ENCODE results near the gene LPIN1.
"Not testable (repeated sequence)": the region's sequence is repeated elsewhere in the genome, so short reads cannot be mapped to it uniquely, and the experiment has no call there.

LPIN1 gene

DNA sequence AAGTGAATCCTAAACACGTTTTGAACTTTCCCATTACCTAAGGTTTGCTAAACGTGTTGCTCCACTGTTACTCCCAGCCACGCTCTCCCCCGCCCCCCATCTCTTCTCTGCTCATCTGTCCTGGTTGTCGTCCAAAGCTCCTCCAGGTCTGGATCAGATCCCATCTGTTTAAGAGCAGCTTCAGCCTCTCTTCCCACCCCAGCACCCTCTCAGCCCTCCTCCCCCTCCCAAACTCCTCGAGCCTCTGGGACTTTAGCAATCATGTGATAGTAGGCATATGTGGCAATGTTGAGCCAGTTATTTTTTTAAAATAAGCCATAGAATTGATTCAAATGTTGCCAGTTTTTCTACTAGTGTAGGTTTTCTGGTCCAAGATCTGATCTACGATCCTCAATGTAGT is 20.0 kb upstream of the LPIN1 start:
- H3K27me3 Mint-ChIP-seq = no peaks in the 10 kb centered on the region
- H3K9me3 Mint-ChIP-seq (ENCODE audit: low read depth) = no peaks in the 10 kb centered on the region

DNA sequence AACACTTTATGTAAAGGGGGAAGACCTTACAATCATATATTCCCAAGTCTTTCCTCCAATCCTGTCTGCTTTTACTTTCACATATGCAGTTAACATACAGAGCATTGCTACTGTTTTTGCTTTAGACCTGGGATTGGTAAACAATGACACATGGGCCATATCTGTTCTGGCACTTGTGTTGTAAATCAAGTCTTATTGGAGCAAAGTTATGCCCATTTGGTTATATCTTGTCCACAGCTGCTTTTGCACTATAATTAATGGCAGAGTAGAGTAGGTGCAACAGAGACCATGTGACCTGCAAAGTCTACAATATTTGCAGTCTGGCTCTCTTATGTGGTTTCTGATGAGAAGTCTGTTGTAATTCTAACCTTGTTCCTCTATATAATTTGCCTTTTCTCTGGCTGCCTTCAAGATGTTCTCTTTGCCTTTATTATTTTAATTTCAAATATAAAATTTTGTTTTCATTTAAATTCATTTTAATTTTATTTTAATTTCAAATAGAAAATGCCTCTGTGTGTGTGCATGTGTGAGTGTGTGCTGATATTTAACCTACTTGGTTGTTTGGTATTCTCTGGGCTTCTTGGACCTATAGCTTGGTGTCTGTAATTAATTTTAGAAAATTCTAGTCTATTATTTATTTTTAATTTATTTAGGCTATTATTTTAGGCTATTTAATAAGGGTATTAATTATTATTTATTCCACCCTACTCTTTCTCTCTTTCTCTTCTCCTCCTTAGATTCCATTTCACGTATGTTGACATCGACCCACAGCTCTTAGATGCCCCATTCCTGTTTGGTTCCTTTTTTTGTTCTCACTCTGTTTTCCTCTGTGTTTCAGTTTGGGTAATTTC is 16.8 kb upstream of the LPIN1 start:
- Mint-ChIP-seq H3K36me3 (peaks cover 3% of the 10 kb centered on the region), H3K4me1 (ENCODE audit: low read depth) (no peaks in the 10 kb centered on the region), H3K9me3 (ENCODE audit: low read depth) (no peaks in the 10 kb centered on the region), H3K27ac (no peak overlapping the region), H3K27me3 (no peaks in the 10 kb centered on the region), H3K4me3 (no peak overlapping the region)

More for the DNA sequence above, 20.0 kb upstream of the LPIN1 start:
- H3K4me3 Mint-ChIP-seq = no peak overlapping the region
- H3K4me1 Mint-ChIP-seq (ENCODE audit: low read depth) = no peaks in the 10 kb centered on the region
- no peak overlapping the region for H3K27ac Mint-ChIP-seq
- H3K36me3 Mint-ChIP-seq = no peaks in the 10 kb centered on the region

DNA sequence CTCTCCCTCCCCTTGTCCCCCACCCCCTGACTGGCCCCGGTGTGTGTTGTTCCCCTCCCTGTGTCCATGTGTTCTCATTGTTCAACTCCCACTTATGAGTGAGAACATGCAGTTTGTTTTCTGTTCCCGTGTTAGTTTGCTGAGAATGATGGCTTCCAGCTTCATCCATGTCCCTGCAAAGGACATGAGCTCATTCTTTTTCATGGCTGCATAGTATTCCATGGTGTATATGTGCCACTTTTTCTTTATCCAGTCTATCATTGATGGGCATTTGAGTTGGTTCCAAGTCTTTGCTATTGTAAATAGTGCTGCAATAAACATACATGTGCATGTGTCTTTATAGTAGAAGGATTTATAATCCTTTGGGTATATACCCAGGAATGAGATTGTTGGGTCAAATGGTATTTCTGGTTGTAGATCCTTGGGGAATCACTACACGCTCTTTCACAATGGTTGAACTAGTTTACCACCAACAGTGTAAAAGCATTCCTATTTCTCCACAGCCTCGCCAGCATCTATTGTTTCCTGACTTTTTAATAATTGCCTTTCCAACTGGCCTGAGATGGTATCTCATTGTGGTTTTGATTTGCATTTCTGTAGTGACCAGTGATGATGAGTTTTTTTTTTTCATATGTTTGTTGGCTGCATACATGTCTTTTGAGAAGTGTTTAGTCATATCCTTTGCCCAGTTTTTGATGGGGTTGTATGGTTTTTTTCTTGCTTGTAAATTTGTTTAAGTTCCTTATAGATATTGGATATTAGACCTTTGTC is 15.0 kb upstream of the LPIN1 start:
- H3K9me3 Mint-ChIP-seq (ENCODE audit: low read depth); H3K4me1 Mint-ChIP-seq (ENCODE audit: low read depth); H3K27me3 Mint-ChIP-seq; H3K36me3 Mint-ChIP-seq; H3K4me3 Mint-ChIP-seq; H3K27ac Mint-ChIP-seq: not testable (repeated sequence)

DNA sequence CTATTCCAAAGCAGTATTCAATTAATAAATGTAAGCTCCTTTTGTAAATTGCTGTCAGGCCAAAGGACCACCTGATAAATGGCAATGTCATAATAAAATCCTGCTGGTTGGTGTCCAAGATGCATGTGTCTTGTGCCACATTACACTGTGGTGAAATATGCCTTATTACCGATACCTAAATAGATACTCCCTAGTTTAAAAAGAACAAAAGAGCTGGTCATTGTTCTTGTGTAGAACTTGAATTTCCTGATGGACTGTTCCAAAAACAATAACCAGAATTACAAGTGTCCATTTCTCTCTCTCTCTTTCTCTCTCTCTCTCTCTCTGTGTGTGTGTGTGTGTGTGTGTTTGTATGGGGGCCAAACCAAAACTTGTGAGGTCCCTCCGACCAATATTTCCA is 13.8 kb upstream of the LPIN1 start:
- Mint-ChIP-seq H3K36me3 (peaks cover 3% of the 10 kb centered on the region), H3K9me3 (ENCODE audit: low read depth) (no peaks in the 10 kb centered on the region), H3K27ac (no peak overlapping the region), H3K4me1 (ENCODE audit: low read depth) (no peaks in the 10 kb centered on the region), H3K27me3 (peaks cover 1% of the 10 kb centered on the region), H3K4me3 (no peak overlapping the region)

DNA sequence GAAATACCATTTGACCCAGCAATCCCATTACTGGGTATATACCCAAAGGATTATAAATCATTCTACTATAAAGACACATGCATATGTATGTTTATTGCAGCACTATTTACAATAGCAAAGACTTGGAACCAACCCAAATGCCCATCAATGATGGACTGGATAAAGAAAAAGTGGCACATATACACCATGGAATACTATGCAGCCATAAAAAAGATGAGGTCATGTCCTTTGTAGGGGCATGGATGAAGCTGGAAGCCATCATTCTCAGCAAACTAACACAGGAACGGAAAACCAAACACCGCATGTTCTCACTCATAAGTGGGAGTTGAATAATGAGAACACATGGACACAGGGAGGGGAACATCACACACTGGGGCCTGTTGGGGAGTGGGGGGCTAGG is 8.6 kb upstream of the LPIN1 start:
- H3K9me3 Mint-ChIP-seq (ENCODE audit: low read depth); H3K27me3 Mint-ChIP-seq; H3K4me1 Mint-ChIP-seq (ENCODE audit: low read depth); H3K36me3 Mint-ChIP-seq; H3K4me3 Mint-ChIP-seq; H3K27ac Mint-ChIP-seq: not testable (repeated sequence)

DNA sequence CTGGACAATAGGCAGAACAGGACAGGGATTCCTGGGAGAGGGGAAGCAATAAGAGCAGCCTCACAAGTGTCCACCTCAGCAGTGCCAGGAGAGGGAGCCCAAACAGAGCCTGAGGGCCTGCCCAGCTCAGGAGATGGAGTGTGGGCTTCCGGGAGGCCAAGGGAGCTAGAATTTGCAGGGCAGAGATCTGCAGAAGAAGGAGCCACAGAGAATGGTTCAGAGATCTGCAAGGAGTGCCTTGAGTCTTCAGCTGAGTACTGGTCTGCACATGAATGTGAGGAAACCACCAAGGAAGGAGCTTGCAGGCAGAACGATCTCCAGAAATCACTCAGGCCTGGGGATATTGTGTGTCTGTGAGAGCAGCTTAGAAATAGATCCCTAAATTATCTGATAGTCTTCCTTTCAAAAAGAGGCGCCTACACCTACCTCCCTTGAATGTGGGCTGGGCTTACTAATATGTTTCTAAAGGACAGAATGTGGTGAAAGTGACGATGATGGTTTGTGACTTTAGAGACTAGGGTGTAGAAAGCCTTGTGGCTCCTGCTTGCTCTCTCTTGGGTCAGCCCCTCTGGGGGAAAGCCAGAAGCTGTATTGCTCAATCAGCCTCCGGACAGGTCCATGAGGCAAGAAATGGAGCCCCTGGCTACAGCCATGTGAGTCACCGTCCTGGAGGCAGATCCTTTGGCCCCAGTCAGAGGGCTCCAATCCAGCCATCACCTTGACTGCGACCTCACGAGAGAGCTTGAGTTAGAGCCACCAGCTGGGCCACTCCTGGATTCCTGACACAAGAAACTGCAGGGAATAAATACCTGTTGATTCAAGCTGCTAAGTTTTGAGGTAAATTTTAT is 7.6 kb upstream of the LPIN1 start:
- Mint-ChIP-seq H3K36me3 (peaks cover 3% of the 10 kb centered on the region), H3K27ac (no peak overlapping the region), H3K9me3 (ENCODE audit: low read depth) (no peaks in the 10 kb centered on the region), H3K4me3 (no peak overlapping the region), H3K27me3 (peaks cover 1% of the 10 kb centered on the region), H3K4me1 (ENCODE audit: low read depth) (peaks cover 3% of the 10 kb centered on the region)

DNA sequence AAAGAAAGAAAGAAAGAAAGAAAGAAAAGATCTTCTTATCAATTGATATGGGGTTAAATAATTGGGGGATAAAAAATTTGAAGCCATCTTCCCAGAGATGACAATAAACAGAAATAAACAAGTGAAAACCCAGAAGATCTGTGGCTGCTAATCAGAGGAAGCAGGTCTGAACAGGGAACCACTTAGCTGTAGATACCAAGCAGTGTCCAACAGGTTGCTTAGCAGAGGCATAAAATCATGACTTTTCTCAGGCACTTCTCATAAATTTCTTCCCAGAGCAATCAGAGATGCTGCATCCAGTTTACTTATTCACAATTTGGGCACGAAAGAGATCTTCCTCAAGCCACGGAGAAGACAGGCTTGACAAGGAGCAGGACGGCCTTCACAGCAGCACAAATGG is 5.7 kb upstream of the LPIN1 start:
- no peaks in the 10 kb centered on the region for H3K36me3 Mint-ChIP-seq
- peaks cover 1% of the 10 kb centered on the region for H3K27me3 Mint-ChIP-seq
- H3K9me3 Mint-ChIP-seq (ENCODE audit: low read depth) = no peaks in the 10 kb centered on the region
- no peak overlapping the region for H3K4me3 Mint-ChIP-seq
- no peak overlapping the region for H3K27ac Mint-ChIP-seq
- peaks cover 19% of the 10 kb centered on the region for H3K4me1 Mint-ChIP-seq (ENCODE audit: low read depth)

DNA sequence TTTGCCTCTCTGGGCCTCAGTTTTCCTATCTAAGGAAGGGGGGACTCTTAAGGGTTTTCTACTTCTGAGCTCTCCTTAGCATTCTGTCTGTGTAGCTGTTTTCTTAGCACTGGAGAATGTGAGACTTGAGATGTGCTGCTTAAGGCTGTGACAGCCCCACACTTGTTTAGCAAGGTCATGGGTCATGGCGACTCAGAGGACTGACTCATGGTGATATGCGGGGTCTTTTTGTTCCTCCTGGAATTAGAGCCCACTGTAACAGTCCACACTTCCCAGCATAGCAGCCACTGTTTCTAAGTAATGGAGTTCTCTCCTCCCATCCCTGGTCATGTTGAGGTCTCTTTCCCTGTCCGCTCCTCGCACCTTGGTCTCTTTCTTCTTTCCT is 4.1 kb upstream of the LPIN1 start:
- H3K4me1 Mint-ChIP-seq (ENCODE audit: low read depth) = peaks cover 26% of the 10 kb centered on the region
- H3K9me3 Mint-ChIP-seq (ENCODE audit: low read depth) = no peaks in the 10 kb centered on the region
- no peaks in the 10 kb centered on the region for H3K36me3 Mint-ChIP-seq
- no peak overlapping the region for H3K4me3 Mint-ChIP-seq
- peaks cover 1% of the 10 kb centered on the region for H3K27me3 Mint-ChIP-seq
- H3K27ac Mint-ChIP-seq = no peak overlapping the region

DNA sequence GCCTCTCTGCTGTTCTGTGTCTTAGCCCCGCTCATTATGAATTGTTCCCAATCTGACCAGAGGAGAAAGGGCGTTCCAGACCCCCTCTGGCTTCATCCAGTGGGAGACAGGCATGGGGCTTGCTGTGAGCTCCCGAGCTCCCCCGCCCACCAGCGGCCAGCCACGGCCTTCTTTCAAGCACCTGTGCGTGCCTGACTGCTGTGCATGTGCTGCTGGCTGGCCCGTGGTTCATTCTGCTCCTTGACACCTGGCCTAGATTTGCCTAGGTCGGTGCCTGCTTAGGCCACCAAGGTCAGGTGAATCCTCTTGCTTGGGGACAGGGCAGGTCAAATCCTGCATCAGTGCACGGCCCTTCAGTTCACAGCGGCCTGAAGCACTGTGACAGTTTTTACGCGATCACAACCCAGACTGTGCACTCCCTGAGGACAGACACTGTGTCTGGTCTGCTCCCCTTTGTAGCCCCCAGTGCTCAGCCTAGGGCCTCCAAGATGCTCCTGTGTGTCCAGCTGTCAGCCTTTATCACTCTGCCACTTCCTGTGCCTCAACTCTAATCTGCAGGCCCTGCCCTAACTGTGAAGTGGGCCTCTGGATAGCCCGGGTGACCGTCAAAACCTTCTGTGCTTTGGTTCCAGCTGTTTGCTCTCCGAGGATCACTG is 3.6 kb upstream of the LPIN1 start:
- H3K36me3 Mint-ChIP-seq = no peaks in the 10 kb centered on the region
- peaks cover 32% of the 10 kb centered on the region for H3K4me1 Mint-ChIP-seq (ENCODE audit: low read depth)
- H3K9me3 Mint-ChIP-seq (ENCODE audit: low read depth) = no peaks in the 10 kb centered on the region
- no peaks in the 10 kb centered on the region for H3K27me3 Mint-ChIP-seq
- H3K27ac Mint-ChIP-seq = no peak overlapping the region
- H3K4me3 Mint-ChIP-seq = no peak overlapping the region

DNA sequence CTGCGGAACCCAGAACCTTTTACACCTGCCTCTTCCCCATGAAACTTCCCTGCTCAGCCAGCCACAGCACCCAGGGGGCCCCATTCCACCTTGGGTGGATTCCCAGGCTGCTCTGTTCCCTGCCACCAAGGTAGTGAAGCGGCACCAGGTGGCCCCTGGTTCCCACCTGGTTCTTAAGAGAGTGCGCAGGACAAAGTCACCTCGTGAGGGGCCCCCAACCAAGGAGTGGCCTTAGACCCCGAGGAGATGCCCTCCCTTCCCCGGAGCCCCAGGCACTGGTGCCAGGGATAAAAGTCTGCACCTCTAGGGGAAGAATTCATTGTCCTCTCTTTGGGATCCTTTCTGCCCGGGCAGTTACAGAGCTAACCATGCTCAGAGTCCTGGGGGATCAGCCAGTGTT is 3.1 kb upstream of the LPIN1 start:
- Mint-ChIP-seq H3K4me3 (no peak overlapping the region), H3K4me1 (ENCODE audit: low read depth) (peaks cover 37% of the 10 kb centered on the region), H3K27ac (no peak overlapping the region)

DNA sequence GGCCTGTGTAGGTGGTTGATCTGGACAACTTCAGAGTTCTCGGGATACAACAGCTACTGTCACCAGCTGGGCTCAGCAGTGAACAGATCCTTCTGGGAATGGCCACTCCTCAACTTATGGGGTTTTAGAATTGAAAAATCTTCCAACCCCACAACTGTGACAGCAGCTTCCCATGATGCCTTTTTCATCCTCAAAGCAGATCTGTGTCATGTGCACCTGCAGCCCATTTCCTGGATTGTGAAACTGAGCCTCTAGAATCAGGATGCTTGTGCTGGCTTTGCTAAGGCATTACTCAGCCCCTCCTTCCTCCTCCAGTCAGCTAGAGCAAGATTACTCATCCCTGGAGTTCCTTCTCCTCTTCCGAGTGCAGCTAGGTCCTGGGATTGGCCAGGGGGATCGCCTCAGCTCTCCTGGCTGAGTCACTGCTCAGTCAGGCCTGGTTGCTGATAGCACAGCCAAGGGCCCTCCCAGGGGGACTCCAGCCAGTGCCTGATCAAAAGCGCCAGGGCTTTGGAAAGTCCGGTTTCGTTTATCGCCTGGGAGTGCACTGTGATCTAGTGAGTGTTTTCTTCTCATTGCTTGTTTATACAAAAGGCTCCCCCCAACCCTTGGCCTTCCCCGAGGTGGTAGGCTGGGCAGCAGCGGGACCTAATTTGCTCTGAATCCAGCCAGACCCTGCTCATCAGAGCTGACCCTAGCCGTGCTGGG is 2.4 kb upstream of the LPIN1 start:
- Mint-ChIP-seq H3K9me3 (ENCODE audit: low read depth) (no peaks in the 10 kb centered on the region), H3K27ac (peak overlapping the region; percentile 46), H3K4me1 (ENCODE audit: low read depth) (peaks cover 43% of the 10 kb centered on the region)

More for the DNA sequence above, 3.1 kb upstream of the LPIN1 start:
- H3K27me3 Mint-ChIP-seq = no peaks in the 10 kb centered on the region
- H3K36me3 Mint-ChIP-seq = no peaks in the 10 kb centered on the region
- no peaks in the 10 kb centered on the region for H3K9me3 Mint-ChIP-seq (ENCODE audit: low read depth)

DNA sequence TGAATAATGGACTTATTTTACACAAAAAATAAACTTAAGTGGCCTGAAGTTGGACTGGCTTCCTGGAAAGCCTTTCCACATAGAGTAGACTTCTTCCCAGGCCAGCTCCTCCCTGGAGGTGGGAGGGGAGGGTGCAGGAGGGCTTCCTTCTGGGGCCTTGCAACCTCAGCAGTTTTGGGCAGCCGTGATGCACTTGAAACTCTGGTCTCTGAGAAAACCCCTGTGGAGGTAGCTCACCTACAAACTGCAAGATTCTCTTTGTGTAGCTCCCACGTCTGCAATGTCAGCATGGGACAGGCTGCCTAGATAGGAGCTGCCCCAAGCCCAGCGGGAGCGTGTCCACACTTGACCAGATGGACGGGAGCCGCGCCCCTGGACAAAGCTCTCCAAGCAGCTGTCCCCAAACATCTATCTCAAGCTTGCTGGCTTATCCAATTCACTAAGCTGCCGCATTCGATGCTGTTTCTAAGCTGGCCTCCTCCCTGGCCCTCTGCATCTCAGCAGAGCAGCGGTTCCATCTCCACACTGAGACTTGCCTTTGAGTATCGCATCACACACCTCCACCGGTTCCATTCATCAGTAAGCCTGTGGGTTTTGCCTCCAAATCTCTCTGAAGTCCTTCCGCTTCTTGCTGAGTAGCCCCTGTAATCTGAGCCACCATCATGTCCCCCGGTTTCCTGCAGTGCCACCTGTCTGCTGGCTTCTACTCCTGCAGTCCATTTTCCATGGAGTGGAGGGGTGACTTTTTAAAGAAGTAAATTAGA is 1.6 kb upstream of the LPIN1 start:
- Mint-ChIP-seq H3K4me3 (peak overlapping the region; percentile 79), H3K4me1 (ENCODE audit: low read depth) (peaks cover 51% of the 10 kb centered on the region), H3K9me3 (ENCODE audit: low read depth) (no peaks in the 10 kb centered on the region), H3K27me3 (no peaks in the 10 kb centered on the region), H3K27ac (peak overlapping the region; percentile 54), H3K36me3 (no peaks in the 10 kb centered on the region)

More for the DNA sequence above, 2.4 kb upstream of the LPIN1 start:
- peak overlapping the region; percentile 23 for H3K4me3 Mint-ChIP-seq
- H3K36me3 Mint-ChIP-seq = no peaks in the 10 kb centered on the region
- no peaks in the 10 kb centered on the region for H3K27me3 Mint-ChIP-seq

DNA sequence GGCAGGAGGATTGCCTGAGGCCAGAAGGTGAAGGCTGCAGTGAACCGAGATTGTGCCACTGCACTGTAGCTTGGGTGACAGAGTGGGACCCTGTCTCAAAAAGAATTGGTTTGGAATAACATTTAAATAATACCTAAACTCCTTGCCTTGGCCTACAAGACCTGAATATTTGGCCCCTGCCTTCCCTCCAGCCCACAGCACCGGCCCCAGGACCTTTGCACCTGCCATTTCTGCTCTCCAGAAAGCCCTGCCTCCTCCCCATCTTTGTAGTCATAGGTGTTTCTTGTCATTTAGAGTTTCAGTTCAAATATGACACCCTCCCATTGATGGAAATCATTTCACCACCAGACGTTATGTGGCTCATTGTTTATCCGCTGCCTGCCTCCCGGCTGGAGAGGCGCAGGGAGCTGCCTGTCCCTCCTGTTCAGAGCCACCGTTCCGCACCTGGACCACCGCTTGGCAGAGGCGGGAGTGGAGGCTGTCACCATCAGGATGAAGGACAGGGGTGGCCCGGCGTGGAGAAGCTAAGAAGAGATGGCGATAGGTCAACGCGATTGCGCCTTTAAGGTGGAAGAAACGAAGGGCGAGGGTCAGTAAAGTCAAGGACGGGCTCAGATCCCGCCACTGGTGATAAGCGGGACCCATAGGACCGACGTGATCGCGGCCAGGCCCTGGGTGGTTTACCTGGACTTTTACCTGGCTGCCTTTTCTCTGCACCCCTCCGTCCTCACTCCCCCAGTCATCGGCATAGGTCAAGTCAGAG is 638 bp upstream of the LPIN1 start:
- peaks cover 61% of the 10 kb centered on the region for H3K4me1 Mint-ChIP-seq (ENCODE audit: low read depth)
- H3K36me3 Mint-ChIP-seq = no peaks in the 10 kb centered on the region
- no peaks in the 10 kb centered on the region for H3K27me3 Mint-ChIP-seq
- H3K9me3 Mint-ChIP-seq (ENCODE audit: low read depth) = no peaks in the 10 kb centered on the region
- H3K27ac Mint-ChIP-seq = peak overlapping the region; percentile 55
- peak overlapping the region; percentile 79 for H3K4me3 Mint-ChIP-seq
